NT2/D1 (cell line): ENCODE data around the gene TPD52L1.

ENCODE experiments used
- DNase-seq: peaks from one replicate; pipeline ENCODE4 v3.0.0-alpha.2; 2011; ENCODE audit warnings: low read depth, low spot score
- H3K27me3 ChIP-seq: 2 replicates; pipeline ENCODE4 v1.6.0; 2011; ENCODE audit warnings: mild to moderate bottlenecking; ENCODE audit not compliant: insufficient read length, insufficient read depth
- H3K36me3 ChIP-seq: 2 replicates; pipeline ENCODE4 v1.6.1; 2011; ENCODE audit warnings: mild to moderate bottlenecking, low read length, mixed read lengths; ENCODE audit not compliant: insufficient read depth, insufficient read length
- H3K4me1 ChIP-seq: 2 replicates; pipeline ENCODE4 v1.5.1; 2011; ENCODE audit not compliant: insufficient read depth, insufficient read length
- H3K4me3 ChIP-seq: 2 replicates; pipeline ENCODE4 v1.5.1; 2011; ENCODE audit warnings: low read depth; ENCODE audit not compliant: insufficient read length
- H3K9ac ChIP-seq: 2 replicates; pipeline ENCODE4 v1.6.0; 2011; ENCODE audit warnings: low read depth; ENCODE audit not compliant: insufficient read length
- H3K9me3 ChIP-seq: 2 replicates; pipeline ENCODE4 v1.5.1; 2011; ENCODE audit warnings: mild to moderate bottlenecking, low read length; ENCODE audit not compliant: insufficient read depth
- SUZ12 ChIP-seq: IDR thresholded peaks from 2 replicates; pipeline ENCODE4 v1.6.1; 2011; ENCODE audit not compliant: insufficient read length, insufficient read depth; ENCODE audit errors: extremely low read depth
- YY1 ChIP-seq: IDR thresholded peaks from 2 replicates; pipeline ENCODE4 v1.6.1; 2011; ENCODE audit not compliant: insufficient read length, insufficient read depth
- ZNF274 ChIP-seq: IDR thresholded peaks from 2 replicates; pipeline ENCODE4 v1.6.1; 2011; ENCODE audit warnings: mild to moderate bottlenecking, low read depth, low read length

TPD52L1 gene

DNA sequence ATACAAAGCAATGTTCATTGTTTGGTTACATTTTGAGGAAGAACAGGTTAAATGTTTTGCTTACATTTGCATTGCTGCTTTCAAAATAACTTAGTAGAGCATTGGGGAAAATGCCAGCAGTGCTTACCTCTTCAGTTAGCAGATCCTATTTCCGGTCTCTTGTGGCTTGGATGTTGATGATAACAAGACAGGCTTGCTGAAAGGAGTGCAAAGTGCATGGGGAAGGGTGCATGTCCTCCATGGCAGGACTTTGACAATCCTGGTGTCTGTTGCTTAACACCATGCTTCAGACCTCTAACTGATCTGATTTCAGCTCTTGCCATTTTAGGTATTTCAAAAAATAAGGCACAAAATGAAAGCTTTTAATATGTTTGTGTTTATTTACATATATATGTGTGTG, 21.1 kb downstream of the TPD52L1 start:
- Histone ChIP-seq H3K4me1 (no peaks in the 10 kb centered on the region), H3K27me3 (no peaks in the 10 kb centered on the region), H3K4me3 (no peak overlapping the region), H3K9ac (no peak overlapping the region), H3K36me3 (no peaks in the 10 kb centered on the region), H3K9me3 (no peaks in the 10 kb centered on the region)
- no peak for DNase-seq
- TF ChIP-seq ZNF274, result no peak
- no peak for TF ChIP-seq SUZ12
- no peak for TF ChIP-seq YY1

DNA sequence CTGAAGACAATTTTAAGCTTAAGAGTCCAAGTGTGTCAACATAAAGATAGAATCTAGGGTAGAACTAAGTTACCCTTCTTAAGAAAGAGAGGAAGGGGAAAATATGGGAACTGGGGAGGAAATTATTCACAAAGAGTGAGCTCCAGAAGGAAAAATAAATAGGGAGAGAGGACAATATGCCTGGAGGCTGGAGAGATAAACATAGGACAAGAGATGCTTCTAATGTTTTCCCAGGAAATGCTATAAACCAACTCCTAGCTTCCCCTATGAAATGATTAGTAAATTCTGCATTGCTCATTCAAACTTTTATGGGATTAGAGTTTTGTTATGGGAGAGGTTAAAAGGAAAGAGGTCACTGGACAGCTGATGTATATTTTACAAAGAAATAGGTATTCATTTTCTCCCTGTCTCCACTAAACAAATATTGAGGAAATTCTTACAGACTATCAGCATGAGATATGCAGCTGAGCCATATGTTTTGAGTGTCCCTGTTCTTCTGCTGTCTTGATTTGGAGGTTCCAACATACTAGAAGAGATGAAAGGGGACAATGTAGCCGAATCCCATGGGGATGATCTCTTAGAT, 22.0 kb downstream of the TPD52L1 start:
- no peaks in the 10 kb centered on the region for H3K4me1 ChIP-seq
- DNase-seq, result no peak
- H3K27me3 ChIP-seq, result no peaks in the 10 kb centered on the region
- H3K36me3 ChIP-seq, result no peaks in the 10 kb centered on the region
- no peak overlapping the region for H3K4me3 ChIP-seq
- TF ChIP-seq ZNF274 (no peak), SUZ12 (no peak)
- no peaks in the 10 kb centered on the region for H3K9me3 ChIP-seq
- no peak overlapping the region for H3K9ac ChIP-seq

DNA sequence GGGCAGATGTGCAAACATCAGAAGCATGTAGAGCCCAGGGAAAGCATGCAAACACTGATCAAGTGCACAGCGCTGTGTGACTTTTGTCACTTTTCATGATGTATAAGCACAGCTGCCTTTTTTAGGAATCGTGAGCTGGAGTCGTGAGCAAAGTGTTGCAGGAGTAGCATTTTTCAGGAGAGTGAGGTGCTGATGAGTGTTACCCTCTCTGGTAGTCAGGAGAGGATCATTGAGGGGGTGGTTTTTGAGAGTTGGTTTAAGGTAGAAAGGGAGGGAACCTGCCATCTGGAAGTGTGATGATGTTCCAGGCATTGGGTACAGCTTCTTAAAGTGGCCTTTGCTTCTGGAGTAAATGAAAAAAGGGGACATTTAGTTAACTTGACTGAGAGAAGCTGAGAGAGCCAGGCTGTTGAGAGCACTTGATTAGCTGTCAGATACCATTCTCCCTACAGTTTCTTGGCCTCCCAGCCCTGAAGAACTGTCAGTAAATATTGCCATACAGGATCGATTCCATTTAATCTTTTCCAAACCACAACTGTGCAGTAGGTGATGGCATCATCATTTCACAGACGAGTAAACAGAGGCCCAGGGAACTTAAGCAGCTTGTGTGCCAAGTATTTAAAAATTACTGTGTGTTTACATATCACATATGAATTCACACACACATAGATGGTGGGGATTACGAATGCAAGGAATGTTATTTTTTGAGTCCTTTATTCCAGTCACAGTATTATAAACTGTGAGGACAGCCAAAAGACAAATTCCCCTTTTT, 28.9 kb downstream of the TPD52L1 start:
- TF ChIP-seq SUZ12 (no peak), ZNF274 (no peak), YY1 (no peak)
- Histone ChIP-seq H3K27me3 (no peaks in the 10 kb centered on the region), H3K4me1 (no peaks in the 10 kb centered on the region), H3K9ac (no peak overlapping the region), H3K4me3 (no peak overlapping the region), H3K9me3 (no peaks in the 10 kb centered on the region), H3K36me3 (no peaks in the 10 kb centered on the region)
- DNase-seq, result no peak

DNA sequence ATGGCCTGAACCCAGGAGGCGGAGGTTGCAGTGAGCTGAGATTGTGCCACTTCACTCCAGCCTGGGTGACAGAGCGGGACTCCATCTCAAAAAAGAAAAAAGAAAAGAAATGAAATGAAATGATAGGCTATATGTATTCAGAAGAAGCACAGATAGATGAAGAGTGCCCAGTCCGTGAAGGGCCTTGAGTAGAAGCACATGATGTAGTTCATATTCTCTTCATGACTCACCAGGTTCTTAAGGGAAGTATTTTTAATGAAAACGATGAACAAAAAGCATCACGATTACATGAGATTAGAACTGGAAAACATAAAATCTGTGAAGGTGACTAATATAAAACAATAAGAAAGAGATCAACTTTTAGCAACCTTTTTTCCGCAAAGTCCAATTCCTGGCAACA, 29.8 kb downstream of the TPD52L1 start:
- Histone ChIP-seq H3K4me3 (no peak overlapping the region), H3K27me3 (no peaks in the 10 kb centered on the region), H3K36me3 (no peaks in the 10 kb centered on the region), H3K4me1 (no peaks in the 10 kb centered on the region), H3K9me3 (no peaks in the 10 kb centered on the region), H3K9ac (no peak overlapping the region)
- no peak for TF ChIP-seq SUZ12
- DNase-seq, result no peak

DNA sequence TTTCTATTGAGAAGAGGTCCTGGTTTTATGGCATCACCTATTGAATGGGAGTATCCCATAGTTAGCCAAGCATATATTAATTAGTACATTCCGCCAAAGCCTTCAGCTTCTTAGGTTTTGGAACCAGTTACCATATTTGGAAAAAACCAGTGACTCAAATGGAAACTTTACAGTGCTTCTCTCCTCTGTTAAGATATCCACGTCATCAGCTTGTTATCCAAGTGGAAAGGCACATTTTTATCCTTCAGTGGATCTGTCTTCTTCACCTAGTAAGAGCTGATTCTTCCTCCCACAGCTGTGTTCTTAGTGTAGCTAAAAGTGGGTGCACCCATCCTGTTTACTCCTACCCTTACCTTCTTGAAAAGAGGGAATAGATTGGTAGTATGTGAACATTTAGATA, 34.5 kb downstream of the TPD52L1 start:
- Histone ChIP-seq H3K9ac (no peak overlapping the region), H3K4me1 (no peaks in the 10 kb centered on the region), H3K4me3 (no peak overlapping the region), H3K36me3 (no peaks in the 10 kb centered on the region), H3K9me3 (no peaks in the 10 kb centered on the region), H3K27me3 (no peaks in the 10 kb centered on the region)
- no peak for TF ChIP-seq ZNF274
- no peak for TF ChIP-seq YY1
- TF ChIP-seq SUZ12, result no peak
- DNase-seq, result no peak

DNA sequence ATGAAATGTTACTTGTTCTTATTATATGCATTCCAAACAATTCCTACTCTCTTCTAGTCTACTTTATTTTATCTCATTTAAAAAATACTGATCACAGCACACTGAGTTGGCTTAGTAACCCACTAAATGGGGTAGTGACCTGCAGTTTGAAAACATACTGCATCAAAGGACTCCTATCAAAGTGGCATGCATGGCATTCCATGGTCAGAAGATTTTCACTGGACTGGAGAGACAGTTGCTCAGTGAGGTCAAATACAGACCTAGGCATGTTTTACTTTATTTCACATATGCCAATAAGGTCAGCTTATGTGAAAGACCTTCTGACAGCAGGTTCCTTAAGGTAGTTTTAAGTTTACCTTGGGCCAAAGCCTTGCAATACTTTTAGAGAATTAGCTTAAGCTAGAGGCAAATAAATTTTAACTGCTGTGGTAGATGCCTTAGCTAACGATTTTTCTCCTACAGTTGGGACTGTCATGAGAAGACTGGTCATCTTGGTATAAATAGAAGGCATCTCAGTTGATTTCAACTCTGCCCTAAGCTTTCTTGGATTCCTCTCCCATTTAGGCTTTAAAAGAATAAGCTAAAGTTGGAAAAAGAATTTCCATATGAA, 35.1 kb downstream of the TPD52L1 start:
- H3K9me3 ChIP-seq, result no peaks in the 10 kb centered on the region
- H3K9ac ChIP-seq, result no peak overlapping the region
- H3K4me1 ChIP-seq, result no peaks in the 10 kb centered on the region
- no peak overlapping the region for H3K4me3 ChIP-seq
- no peak for TF ChIP-seq ZNF274
- TF ChIP-seq SUZ12, result no peak
- no peaks in the 10 kb centered on the region for H3K36me3 ChIP-seq
- no peak for DNase-seq
- H3K27me3 ChIP-seq, result no peaks in the 10 kb centered on the region

DNA sequence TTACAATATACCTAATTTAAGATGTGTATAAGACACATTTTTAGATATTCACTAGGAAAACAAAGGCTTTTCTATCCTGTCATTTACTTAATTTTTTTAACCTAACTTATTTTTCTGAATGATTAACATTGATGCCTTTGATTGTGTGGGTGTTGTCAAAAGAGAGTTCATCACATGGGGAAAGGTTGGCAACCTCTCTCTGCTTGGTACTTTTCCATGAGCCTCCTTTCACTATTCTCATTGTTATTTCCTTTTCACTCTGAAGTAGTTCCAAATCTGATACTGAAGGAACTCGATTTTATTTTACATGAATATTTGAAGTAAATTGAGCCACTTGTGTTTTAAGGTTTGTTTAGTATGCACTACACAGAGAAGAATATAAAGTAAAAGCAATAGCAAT, 35.9 kb downstream of the TPD52L1 start:
- TF ChIP-seq SUZ12 (no peak), YY1 (no peak), ZNF274 (no peak)
- H3K9me3 ChIP-seq, result no peaks in the 10 kb centered on the region
- no peak overlapping the region for H3K9ac ChIP-seq
- no peak overlapping the region for H3K4me3 ChIP-seq
- H3K4me1 ChIP-seq, result no peaks in the 10 kb centered on the region
- H3K36me3 ChIP-seq, result no peaks in the 10 kb centered on the region
- no peak for DNase-seq
- no peaks in the 10 kb centered on the region for H3K27me3 ChIP-seq
